Neural cell (in vitro differentiated cells): ENCODE results near the gene FAM227A. TPM values are rescaled to one million over a fixed set of nuclear protein-coding genes. Genes with fewer than 3 reads are reported as not detected.

Experiments used
- H2AFZ ChIP-seq: fragments of 200-600, 300-800 bp; sonication (generic), shearing (Covaris generic); 2 replicates; pipeline ENCODE4 v1.6.0; 2014; ENCODE audit warnings: low read depth, mild to moderate bottlenecking, antibody characterized with exemption, low read length, moderate library complexity
- H3F3A ChIP-seq: fragments of 200-600 bp; shearing (Covaris generic); 2 replicates; pipeline ENCODE4 v1.6.1; 2016; ENCODE audit warnings: mild to moderate bottlenecking, moderate library complexity, mixed read lengths, antibody characterized with exemption, low read length; ENCODE audit not compliant: insufficient read depth, poor library complexity, severe bottlenecking
- H3K27ac ChIP-seq: fragments of 200-600, 300-800 bp; sonication (generic), shearing (Covaris generic); 2 replicates; pipeline ENCODE4 v1.5.1; 2014; ENCODE audit warnings: mild to moderate bottlenecking, low read length, moderate library complexity
- H3K27me3 ChIP-seq: fragments of 300-800, 200-600 bp; sonication (generic), shearing (Covaris generic); 2 replicates; pipeline ENCODE4 v1.6.0; 2014; ENCODE audit warnings: mild to moderate bottlenecking, low read depth, low read length, moderate library complexity; ENCODE audit not compliant: insufficient read depth
- H3K36me3 ChIP-seq: fragments of 300-800, 200-600 bp; sonication (generic), shearing (Covaris generic); 2 replicates; pipeline ENCODE4 v1.5.1; 2014; ENCODE audit warnings: mild to moderate bottlenecking, antibody characterized with exemption, low read length, moderate library complexity; ENCODE audit not compliant: insufficient read depth
- H3K4me2 ChIP-seq: fragments of 300-800, 200-600 bp; sonication (generic), shearing (Covaris generic); 2 replicates; pipeline ENCODE4 v1.6.0; 2014; ENCODE audit warnings: mild to moderate bottlenecking, low read length
- H3K4me3 ChIP-seq: fragments of 300-800, 200-600 bp; sonication (generic), shearing (Covaris generic); 2 replicates; pipeline ENCODE4 v1.5.1; 2014; ENCODE audit warnings: mild to moderate bottlenecking, low read length, moderate library complexity
- H3K79me2 ChIP-seq: fragments of 200-600 bp; shearing (Covaris generic); replicated peaks from 2 replicates; pipeline ENCODE4 v1.6.0; 2014; ENCODE audit warnings: mild to moderate bottlenecking, low read length, moderate library complexity; ENCODE audit not compliant: insufficient read depth
- H3K9ac ChIP-seq: fragments of 300-800, 200-600 bp; sonication (generic), shearing (Covaris generic); 2 replicates; pipeline ENCODE4 v1.6.1; 2016; ENCODE audit warnings: mild to moderate bottlenecking, low read length, mixed read lengths
- H3K9me2 ChIP-seq: fragments of 200-600 bp; shearing (Covaris generic); 2 replicates; pipeline ENCODE4 v1.6.1; 2016; ENCODE audit warnings: mild to moderate bottlenecking, low read length, mixed read lengths; ENCODE audit not compliant: insufficient read depth
- H3K9me3 ChIP-seq: fragments of 200-600, 300-800 bp; sonication (generic), shearing (Covaris generic); 2 replicates; pipeline ENCODE4 v1.6.1; 2016; ENCODE audit warnings: mild to moderate bottlenecking, mixed run types, low read length, moderate library complexity, mixed read lengths
- H4K20me1 ChIP-seq: fragments of 200-600 bp; shearing (Covaris generic); 2 replicates; pipeline ENCODE4 v1.6.1; 2016; ENCODE audit warnings: mild to moderate bottlenecking, mixed run types; ENCODE audit not compliant: insufficient read depth
- CTCF ChIP-seq: fragments of 450-650 bp; IDR thresholded peaks from 2 replicates; pipeline ENCODE4 v1.5.1; 2014; ENCODE audit warnings: antibody characterized with exemption, mild to moderate bottlenecking, moderate library complexity; ENCODE audit not compliant: poor library complexity, severe bottlenecking
- EP300 ChIP-seq: fragments of 450-650 bp; conservative IDR thresholded peaks from 2 replicates; pipeline ENCODE4 v1.6.1; 2014; ENCODE audit warnings: antibody characterized with exemption, mild to moderate bottlenecking, moderate library complexity; ENCODE audit not compliant: poor library complexity, severe bottlenecking
- EZH2 ChIP-seq: fragments of 200-600, 300-800 bp; shearing (Covaris generic), sonication (generic); IDR thresholded peaks from 2 replicates; pipeline ENCODE4 v1.6.1; 2014; ENCODE audit warnings: antibody characterized with exemption, low read length, borderline replicate concordance, mild to moderate bottlenecking; ENCODE audit not compliant: insufficient read depth, poor library complexity, severe bottlenecking
- MXI1 ChIP-seq: fragments of 450-650 bp; conservative IDR thresholded peaks from 2 replicates; pipeline ENCODE4 v1.6.1; 2014; ENCODE audit warnings: antibody characterized with exemption, mild to moderate bottlenecking; ENCODE audit not compliant: poor library complexity, severe bottlenecking
- POLR2AphosphoS5 ChIP-seq: IDR thresholded peaks from 2 replicates; pipeline ENCODE4 v1.6.1; 2012
- RAD21 ChIP-seq: fragments of 450-650 bp; conservative IDR thresholded peaks from 2 replicates; pipeline ENCODE4 v1.6.1; 2014; ENCODE audit warnings: antibody characterized with exemption, mild to moderate bottlenecking, moderate library complexity
- REST ChIP-seq: IDR thresholded peaks from 2 replicates; pipeline ENCODE4 v1.6.1; 2012; ENCODE audit warnings: borderline replicate concordance
- SMC3 ChIP-seq: fragments of 450-650 bp; conservative IDR thresholded peaks from 2 replicates; pipeline ENCODE4 v1.6.1; 2014; ENCODE audit warnings: antibody characterized with exemption, mild to moderate bottlenecking, moderate library complexity; ENCODE audit not compliant: poor library complexity
- TAF1 ChIP-seq: IDR thresholded peaks from 2 replicates; pipeline ENCODE4 v1.6.1; 2012; ENCODE audit warnings: low read depth
- polyA plus RNA-seq: library from polyadenylated mRNA; depleted of rRNA; stranded (reverse); fragments of >200 nt; gene quantifications from 2 replicates; pipeline ENCODE4 v1.2.3, GENCODE V29; 2014

Gene FAM227A
- polyA plus RNA-seq, 1 donor from 2014 or later, result 14.0 TPM

GRCh38 chr22:38540701-38541100 is 115.5 kb downstream of the FAM227A start:
- Histone ChIP-seq H3K9me3 (no peaks in the 10 kb centered on the region), H3K4me2 (no peak overlapping the region), H3K27me3 (no peaks in the 10 kb centered on the region), H2AFZ (no peak overlapping the region), H3K4me3 (no peak overlapping the region), H3K79me2 (no peaks in the 10 kb centered on the region), H3K36me3 (no peaks in the 10 kb centered on the region), H3F3A (no peaks in the 10 kb centered on the region), H3K9ac (no peak overlapping the region), H4K20me1 (no peaks in the 10 kb centered on the region), H3K9me2 (no peaks in the 10 kb centered on the region), H3K27ac (no peak overlapping the region)
- no peak for TF ChIP-seq SMC3
- TF ChIP-seq RAD21, result no peak
- TF ChIP-seq EP300, result no peak
- TF ChIP-seq POLR2AphosphoS5, result no peak
- no peak for TF ChIP-seq REST
- TF ChIP-seq CTCF, result no peak
- no peak for TF ChIP-seq MXI1
- TF ChIP-seq TAF1, result no peak
- no peak for TF ChIP-seq EZH2

- Histone ChIP-seq H3K36me3 (no peaks in the 10 kb centered on the region), H2AFZ (no peak overlapping the region), H3K9me3 (no peaks in the 10 kb centered on the region), H3K4me2 (no peak overlapping the region), H3K27me3 (no peaks in the 10 kb centered on the region), H3K4me3 (no peak overlapping the region), H3K79me2 (no peaks in the 10 kb centered on the region), H3K27ac (no peak overlapping the region), H3K9me2 (no peaks in the 10 kb centered on the region), H3K9ac (no peak overlapping the region), H4K20me1 (no peaks in the 10 kb centered on the region), H3F3A (no peaks in the 10 kb centered on the region)
- TF ChIP-seq POLR2AphosphoS5 (no peak), RAD21 (no peak), REST (no peak), MXI1 (no peak), TAF1 (no peak), SMC3 (no peak), EZH2 (no peak), EP300 (no peak), CTCF (no peak)
Measured at GRCh38 chr22:38531251-38531938, 124.8 kb downstream of the FAM227A start.
